CD4-positive, CD25-positive, alpha-beta regulatory T cell (primary cell): Measurements from ENCODE around the gene C11orf86. TPM values are rescaled to one million over a fixed set of nuclear protein-coding genes. Genes with fewer than 3 reads are reported as not detected.

Source experiments
- ATAC-seq, 2 donors: fragments of 150-1000 bp; cut with Tn5 transposase; one replicate each; pipeline ENCODE4 v1.10.0; 2021; ENCODE audit warnings: low read depth in 2 of 2, moderate number of reproducible peaks in 2 of 2, moderate library complexity in 1 of 2
- DNase-seq, 3 donors: peaks; one replicate each; pipeline versions ENCODE4 v3.0.0 to v3.0.0-alpha.2; 2012 to 2022; ENCODE audit warnings: mixed read lengths in 1 of 3
- H3K27ac ChIP-seq: one replicate; pipeline ENCODE4 v1.7.0; 2013; ENCODE audit warnings: mild to moderate bottlenecking, low read length; ENCODE audit not compliant: insufficient read depth, poor library complexity, severe bottlenecking
- H3K27me3 ChIP-seq: one replicate; pipeline ENCODE4 v1.7.0; 2013; ENCODE audit warnings: low read length; ENCODE audit not compliant: control insufficient read depth, insufficient read depth
- H3K36me3 ChIP-seq: one replicate; pipeline ENCODE4 v1.7.0; 2013; ENCODE audit warnings: mild to moderate bottlenecking, low read length, moderate library complexity; ENCODE audit not compliant: control insufficient read depth, insufficient read depth
- H3K4me1 ChIP-seq: 2 replicates; pipeline ENCODE4 v1.7.0; 2013; ENCODE audit warnings: mild to moderate bottlenecking, low read length; ENCODE audit not compliant: insufficient read depth, control insufficient read depth, poor library complexity, severe bottlenecking
- H3K4me3 ChIP-seq: one replicate; pipeline ENCODE4 v1.7.0; 2013; ENCODE audit warnings: low read depth, mild to moderate bottlenecking, low read length, moderate library complexity
- H3K9me3 ChIP-seq, 2 experiments: 1 replicate in 1 of 2; 2 replicates in 1 of 2; pipeline ENCODE4 v1.7.0; 2013; ENCODE audit warnings: low read length in 2 of 2, mild to moderate bottlenecking in 1 of 2, moderate library complexity in 1 of 2; ENCODE audit not compliant: control insufficient read depth in 2 of 2
- H3K27ac Mint-ChIP-seq, 3 donors: one replicate each; pipeline ENCODE4 v1.8.0; 2020 to 2022; ENCODE audit warnings: mild to moderate bottlenecking in 3 of 3, mixed read lengths in 3 of 3, moderate library complexity in 2 of 3
- H3K27me3 Mint-ChIP-seq: one replicate; pipeline ENCODE4 v1.8.0; 2022; ENCODE audit warnings: mild to moderate bottlenecking, mixed read lengths
- H3K36me3 Mint-ChIP-seq: one replicate; pipeline ENCODE4 v1.8.0; 2020; ENCODE audit warnings: mixed read lengths
- H3K4me1 Mint-ChIP-seq, 4 donors: one replicate each; pipeline ENCODE4 v1.8.0; 2020 to 2022; ENCODE audit warnings: mixed read lengths in 4 of 4, mild to moderate bottlenecking in 1 of 4
- H3K4me3 Mint-ChIP-seq, 4 donors: one replicate each; pipeline ENCODE4 v1.8.0; 2020 to 2022; ENCODE audit warnings: mild to moderate bottlenecking in 4 of 4, mixed read lengths in 4 of 4, moderate library complexity in 3 of 4
- H3K9me3 Mint-ChIP-seq, 7 donors: one replicate each; pipeline ENCODE4 v1.8.0; 2020 to 2022; ENCODE audit warnings: mixed read lengths in 7 of 7, mild to moderate bottlenecking in 3 of 7, moderate library complexity in 2 of 7
- polyA plus RNA-seq, 4 donors: library from polyadenylated mRNA; unstranded; fragments of 300-500 nt; fragmentation: Illumina TruSeq; gene quantifications; one replicate each; pipeline ENCODE4 v1.2.3, GENCODE V29; 2021
- total RNA-seq: library from RNA; stranded (reverse); gene quantifications from one replicate; pipeline ENCODE4 v1.2.3, GENCODE V29; 2022

The C11orf86 gene
- total and polyA plus RNA-seq, 5 donors from 2014 or later, result not detected

- peaks cover 0 to 5% (median 0%) of the 10 kb centered on the region in 4 donors for H3K4me1 Mint-ChIP-seq
Observed at GRCh38 chr11:66967670-66968425, 7.3 kb upstream of the C11orf86 start.

GRCh38 chr11:66969584-66970225 is 5.4 kb upstream of the C11orf86 start:
- Histone ChIP-seq H3K9me3 (no peaks in the 10 kb centered on the region), H3K4me1 (no peaks in the 10 kb centered on the region), H3K36me3 (no peaks in the 10 kb centered on the region), H3K4me3 (no peak overlapping the region), H3K27ac (no peak overlapping the region), H3K27me3 (no peaks in the 10 kb centered on the region)
- Mint-ChIP-seq H3K27ac (no peak overlapping the region), H3K27me3 (peaks cover 13% of the 10 kb centered on the region), H3K36me3 (no peaks in the 10 kb centered on the region), H3K4me3 (no peak overlapping the region), H3K9me3 (peaks cover 0 to 4% (median 0%) of the 10 kb centered on the region in 7 donors), H3K4me1 (peaks cover 0 to 5% (median 0%) of the 10 kb centered on the region in 4 donors)
- no peak for ATAC-seq
- no peak for DNase-seq

More at GRCh38 chr11:66967670-66968425, 7.3 kb upstream of the C11orf86 start:
- Mint-ChIP-seq H3K9me3 (peaks cover 0 to 4% (median 0%) of the 10 kb centered on the region in 7 donors), H3K27ac (no peak overlapping the region), H3K27me3 (peaks cover 9% of the 10 kb centered on the region), H3K4me3 (no peak overlapping the region), H3K36me3 (no peaks in the 10 kb centered on the region)
- ATAC-seq (no peak), DNase-seq (no peak)
- Histone ChIP-seq H3K36me3 (no peaks in the 10 kb centered on the region), H3K4me1 (no peaks in the 10 kb centered on the region), H3K27ac (no peak overlapping the region), H3K27me3 (no peaks in the 10 kb centered on the region), H3K9me3 (no peaks in the 10 kb centered on the region), H3K4me3 (no peak overlapping the region)

- Mint-ChIP-seq H3K27ac (no peak overlapping the region), H3K4me1 (peaks cover 0 to 5% (median 0%) of the 10 kb centered on the region in 4 donors), H3K27me3 (peaks cover 13% of the 10 kb centered on the region), H3K4me3 (no peak overlapping the region), H3K36me3 (no peaks in the 10 kb centered on the region), H3K9me3 (peaks cover 0 to 4% (median 0%) of the 10 kb centered on the region in 7 donors)
- no peaks in the 10 kb centered on the region for H3K27me3 ChIP-seq
- ATAC-seq, result no peak
- H3K27ac ChIP-seq, result no peak overlapping the region
- H3K9me3 ChIP-seq, result no peaks in the 10 kb centered on the region
- no peak for DNase-seq
- no peaks in the 10 kb centered on the region for H3K36me3 ChIP-seq
- H3K4me3 ChIP-seq, result no peak overlapping the region
- no peaks in the 10 kb centered on the region for H3K4me1 ChIP-seq
Observed at GRCh38 chr11:66970371-66970806, 4.7 kb upstream of the C11orf86 start.

GRCh38 chr11:66970807-66971442 is 4.2 kb upstream of the C11orf86 start:
- Mint-ChIP-seq H3K27me3 (peaks cover 11% of the 10 kb centered on the region), H3K4me3 (no peak overlapping the region), H3K36me3 (no peaks in the 10 kb centered on the region), H3K27ac (no peak overlapping the region), H3K9me3 (peaks cover 0 to 4% (median 0%) of the 10 kb centered on the region in 7 donors), H3K4me1 (peaks cover 0 to 4% (median 0%) of the 10 kb centered on the region in 4 donors)
- no peaks in the 10 kb centered on the region for H3K36me3 ChIP-seq
- DNase-seq (no peak), ATAC-seq (no peak)
- no peaks in the 10 kb centered on the region for H3K9me3 ChIP-seq
- H3K4me1 ChIP-seq, result no peaks in the 10 kb centered on the region
- H3K4me3 ChIP-seq, result no peak overlapping the region
- H3K27ac ChIP-seq, result no peak overlapping the region
- H3K27me3 ChIP-seq, result no peaks in the 10 kb centered on the region

GRCh38 chr11:66971488-66971887 is 3.6 kb upstream of the C11orf86 start:
- no peaks in the 10 kb centered on the region for H3K9me3 ChIP-seq
- no peak overlapping the region for H3K27ac ChIP-seq
- Mint-ChIP-seq H3K4me1 (no peaks in the 10 kb centered on the region), H3K36me3 (no peaks in the 10 kb centered on the region), H3K27ac (no peak overlapping the region), H3K9me3 (peaks cover 0 to 4% (median 0%) of the 10 kb centered on the region in 7 donors), H3K4me3 (no peak overlapping the region), H3K27me3 (peaks cover 5% of the 10 kb centered on the region)
- H3K27me3 ChIP-seq, result no peaks in the 10 kb centered on the region
- H3K4me1 ChIP-seq, result no peaks in the 10 kb centered on the region
- H3K4me3 ChIP-seq, result no peak overlapping the region
- no peak for ATAC-seq
- DNase-seq, result no peak
- H3K36me3 ChIP-seq, result no peaks in the 10 kb centered on the region

GRCh38 chr11:66973956-66974580 is 1.0 kb upstream of the C11orf86 start:
- ATAC-seq, result no peak
- Histone ChIP-seq H3K27me3 (no peaks in the 10 kb centered on the region), H3K4me3 (no peak overlapping the region), H3K9me3 (peaks cover 0 to 2% of the 10 kb centered on the region in 2 experiments), H3K4me1 (no peaks in the 10 kb centered on the region), H3K36me3 (no peaks in the 10 kb centered on the region), H3K27ac (no peak overlapping the region)
- Mint-ChIP-seq H3K27ac (no peak overlapping the region), H3K4me1 (no peaks in the 10 kb centered on the region), H3K27me3 (peaks cover 4% of the 10 kb centered on the region), H3K9me3 (peaks cover 0 to 7% (median 0%) of the 10 kb centered on the region in 7 donors), H3K36me3 (no peaks in the 10 kb centered on the region), H3K4me3 (no peak overlapping the region)
- DNase-seq, result no peak

GRCh38 chr11:66975405-66976027 is 412 bp downstream of the C11orf86 start:
- Histone ChIP-seq H3K4me1 (no peaks in the 10 kb centered on the region), H3K4me3 (no peak overlapping the region), H3K36me3 (no peaks in the 10 kb centered on the region), H3K27me3 (no peaks in the 10 kb centered on the region), H3K27ac (no peak overlapping the region), H3K9me3 (peaks cover 0 to 2% of the 10 kb centered on the region in 2 experiments)
- ATAC-seq (no peak), DNase-seq (no peak)
- no peak overlapping the region for H3K4me3 Mint-ChIP-seq
- peaks cover 4% of the 10 kb centered on the region for H3K27me3 Mint-ChIP-seq
- H3K9me3 Mint-ChIP-seq, result peaks cover 0 to 9% (median 0%) of the 10 kb centered on the region in 7 donors
- no peaks in the 10 kb centered on the region for H3K4me1 Mint-ChIP-seq
- no peaks in the 10 kb centered on the region for H3K36me3 Mint-ChIP-seq
- no peak overlapping the region for H3K27ac Mint-ChIP-seq
